GM12878 (cell line): ENCODE results near the gene DOK1. TPM values are rescaled to one million over a fixed set of nuclear protein-coding genes. Genes with fewer than 3 reads are reported as not detected.

Experiments used
- ATAC-seq: fragments of 200-7000 bp; cut with Tn5 transposase; 3 replicates; pipeline ENCODE4 v1.9.1; 2020; ENCODE audit warnings: mild to moderate bottlenecking, moderate library complexity
- BruUV-seq: library from RNA; stranded (reverse); fragments of 400-500 nt; replicated peaks from 2 replicates; lab custom pipeline; 2021; lab: Mats Ljungman, UMichigan
- CTCF ChIA-PET: fragments of 300-600 bp; sonication (Branson Sonifier 250); formaldehyde crosslinking; extraction: SDS; loops from one replicate; lab custom pipeline; 2021; ENCODE audit warnings: inconsistent platforms; lab: Yijun Ruan, JAX
- POLR2A ChIA-PET: fragments of 350-600 bp; formaldehyde crosslinking; extraction: SDS; loops from one replicate; lab custom pipeline; 2021; ENCODE audit warnings: inconsistent platforms; lab: Charles Lee
- RAD21 ChIA-PET: fragments of 300-600 bp; sonication (Branson Sonifier 250); formaldehyde crosslinking; loops from one replicate; lab custom pipeline; 2023; ENCODE audit warnings: antibody characterized with exemption; ENCODE audit not compliant: unreplicated experiment; lab: Charles Lee
- SMC1A ChIA-PET: fragments of 300-600 bp; sonication (Branson Sonifier 250); formaldehyde crosslinking; loops from one replicate; lab custom pipeline; 2023; ENCODE audit not compliant: unreplicated experiment, uncharacterized antibody; lab: Charles Lee
- DNase-seq: peaks from one replicate; pipeline ENCODE4 v3.0.0-alpha.2; 2011; ENCODE audit warnings: low read depth, low spot score
- FAIRE-seq: peaks from 3 replicates; lab custom pipeline; 2011; peaks lifted over from hg19 to GRCh38; lab: Jason Lieb, UNC
- H2AFZ ChIP-seq: 2 replicates; pipeline ENCODE4 v1.6.0; 2011; ENCODE audit warnings: low read depth, low read length, control low read depth; ENCODE audit not compliant: control insufficient read depth
- H3K27ac ChIP-seq: 2 replicates; pipeline ENCODE4 v1.5.1; 2011; ENCODE audit warnings: control low read depth; ENCODE audit not compliant: control insufficient read depth, insufficient read depth
- H3K27me3 ChIP-seq, 2 experiments: replicated peaks in 1 of 2; 2 replicates each; pipeline versions ENCODE4 v1.6.0 to v1.6.1; 2011; ENCODE audit warnings: low read length in 1 of 2; ENCODE audit not compliant: control insufficient read depth in 2 of 2, insufficient read depth in 2 of 2
- H3K36me3 ChIP-seq, 2 experiments: 2 replicates each; pipeline ENCODE4 v1.5.1; 2011; ENCODE audit warnings: low read length in 1 of 2; ENCODE audit not compliant: control insufficient read depth in 2 of 2, insufficient read depth in 2 of 2
- H3K4me1 ChIP-seq: 2 replicates; pipeline ENCODE4 v1.6.1; 2011; ENCODE audit warnings: mild to moderate bottlenecking, low read length, moderate library complexity, mixed read lengths; ENCODE audit not compliant: control insufficient read depth, insufficient read depth
- H3K4me2 ChIP-seq: 2 replicates; pipeline ENCODE4 v1.6.0; 2011; ENCODE audit warnings: control low read depth; ENCODE audit not compliant: control insufficient read depth, insufficient read depth
- H3K4me3 ChIP-seq: fragments of 200-600 bp; sonication (generic); 2 replicates; pipeline ENCODE4 v1.5.1; 2016
- H3K79me2 ChIP-seq: 2 replicates; pipeline ENCODE4 v1.6.0; 2011; ENCODE audit warnings: low read length; ENCODE audit not compliant: control insufficient read depth, insufficient read depth
- H3K9ac ChIP-seq: 2 replicates; pipeline ENCODE4 v1.8.0; 2011; ENCODE audit warnings: low read length, control low read depth, mixed read lengths; ENCODE audit not compliant: control insufficient read depth, insufficient read depth
- H3K9me3 ChIP-seq: replicated peaks from 3 replicates; pipeline ENCODE4 v1.5.1; 2011; ENCODE audit warnings: mild to moderate bottlenecking, low read length; ENCODE audit not compliant: control insufficient read depth, insufficient read depth
- H4K20me1 ChIP-seq: 2 replicates; pipeline ENCODE4 v1.6.0; 2011; ENCODE audit not compliant: control insufficient read depth, insufficient read depth
- CBFB ChIP-seq: IDR thresholded peaks from 2 replicates; pipeline ENCODE4 v1.6.1; 2016; ENCODE audit warnings: antibody characterized with exemption, low read depth
- CTCF ChIP-seq, 3 experiments: IDR thresholded peaks in 2 of 3; conservative IDR thresholded peaks in 1 of 3; 2 replicates each; pipeline ENCODE4 v1.5.1; 2011; ENCODE audit warnings: low read depth in 3 of 3, low read length in 3 of 3, mild to moderate bottlenecking in 3 of 3, control low read depth in 2 of 3, moderate library complexity in 2 of 3, inconsistent platforms in 1 of 3, mixed read lengths in 1 of 3; ENCODE audit not compliant: control insufficient read depth in 2 of 3, insufficient read depth in 1 of 3; ENCODE audit errors: extremely low read depth in 1 of 3
- EGR1 ChIP-seq, 2 experiments: IDR thresholded peaks; 1 replicate in 1 of 2; 2 replicates in 1 of 2; pipeline ENCODE4 v1.6.1; 2011 to 2012; ENCODE audit warnings: low read depth in 2 of 2, low read length in 2 of 2, borderline replicate concordance in 1 of 2, mild to moderate bottlenecking in 1 of 2, moderate library complexity in 1 of 2
- NR2C1 ChIP-seq: fragments of 450-650 bp; IDR thresholded peaks from 2 replicates; pipeline ENCODE4 v1.6.1; 2017; ENCODE audit warnings: antibody characterized with exemption, mild to moderate bottlenecking, moderate library complexity
- POLR2AphosphoS5 ChIP-seq: IDR thresholded peaks from 2 replicates; pipeline ENCODE4 v1.6.1; 2011; ENCODE audit warnings: mild to moderate bottlenecking, low read length, inconsistent platforms
- RAD21 ChIP-seq: IDR thresholded peaks from 2 replicates; pipeline ENCODE4 v1.6.1; 2011; ENCODE audit warnings: mild to moderate bottlenecking, low read depth, low read length, moderate library complexity; ENCODE audit not compliant: insufficient read depth
- RAD51 ChIP-seq: fragments of 450-650 bp; IDR thresholded peaks from 2 replicates; pipeline ENCODE4 v1.6.1; 2016; ENCODE audit warnings: moderate library complexity, mild to moderate bottlenecking, inconsistent platforms
- SMAD1 ChIP-seq: fragments of 450-650 bp; IDR thresholded peaks from 2 replicates; pipeline ENCODE4 v1.6.1; 2018; ENCODE audit warnings: mild to moderate bottlenecking, low read depth; ENCODE audit not compliant: partially characterized antibody
- SRF ChIP-seq, 2 experiments: IDR thresholded peaks; 2 replicates each; pipeline ENCODE4 v1.6.1; 2011; ENCODE audit warnings: low read depth in 2 of 2, low read length in 2 of 2, mild to moderate bottlenecking in 1 of 2, moderate library complexity in 1 of 2
- WRNIP1 ChIP-seq: IDR thresholded peaks from 2 replicates; pipeline ENCODE4 v1.6.1; 2011; ENCODE audit warnings: low read depth, low read length, improper control_type of control experiment, borderline replicate concordance
- ZBTB33 ChIP-seq: fragments of 450-650 bp; IDR thresholded peaks from 2 replicates; pipeline ENCODE4 v1.6.1; 2017; ENCODE audit warnings: mild to moderate bottlenecking
- WGBS: methylation state at CpG from one replicate; pipeline ENCODE4 v1.1.6; 2016; ENCODE audit warnings: low lambda C conversion rate; ENCODE audit not compliant: insufficient replicate concordance, insufficient coverage; ENCODE audit errors: missing lambda C conversion rate; 5-methylcytosine and 5-hydroxymethylcytosine counted together
- in situ Hi-C: fragments of 300-500 bp; cut with MboI; formaldehyde crosslinking; loops from 9 replicates; pipeline ENCODE4 v1.14.3; 2018; ENCODE audit warnings: mixed read lengths
- intact Hi-C: fragments of 100-400 bp; cut with micrococcal nuclease; formaldehyde crosslinking; loops from one replicate; pipeline ENCODE4 v1.14.2; 2022; ENCODE audit not compliant: unreplicated experiment
- polyA plus RNA-seq, 11 experiments: library from polyadenylated mRNA; depleted of rRNA in 4 of 11; unstranded in 6 of 11; stranded (reverse) in 5 of 11; fragments of >200 nt; fragmentation: Nextera tagmentation in 4 of 11; fragmentation: Illumina TruSeq in 1 of 11; extraction: Ambion mirVana in 4 of 11; extraction: Trizol in 1 of 11; gene quantifications; 1 replicate in 1 of 11; 2 replicates in 10 of 11; pipeline versions ENCODE4 v1.2.1 to v1.2.3, GENCODE V29; 2011 to 2016; ENCODE audit warnings: inconsistent platforms in 2 of 11, missing spikeins in 2 of 11, low read depth in 1 of 11
- total RNA-seq, 4 experiments: library from RNA; depleted of rRNA in 3 of 4; stranded (reverse); fragments of >200 nt in 3 of 4; fragmentation: Illumina TruSeq in 1 of 4; extraction: Trizol in 1 of 4; gene quantifications; 2 replicates each; pipeline versions ENCODE4 v1.2.1 to v1.2.3, GENCODE V29; 2013 to 2021
- TF ChIP-seq, protein P1 (sequence below): IDR thresholded peaks from 2 replicates; pipeline ENCODE4 v1.6.1; 2011; ENCODE audit warnings: borderline replicate concordance, low read depth, mild to moderate bottlenecking, moderate library complexity, mixed read lengths, low read length; ENCODE audit not compliant: insufficient read depth; ENCODE audit errors: extremely low read length

Gene DOK1
- total and polyA plus RNA-seq, 10 of the 15 experiments (the other 5 are each of a cell fraction or from before 2014, with no cell fraction given), result 1.4 to 104 (median 59.7) TPM

DNA sequence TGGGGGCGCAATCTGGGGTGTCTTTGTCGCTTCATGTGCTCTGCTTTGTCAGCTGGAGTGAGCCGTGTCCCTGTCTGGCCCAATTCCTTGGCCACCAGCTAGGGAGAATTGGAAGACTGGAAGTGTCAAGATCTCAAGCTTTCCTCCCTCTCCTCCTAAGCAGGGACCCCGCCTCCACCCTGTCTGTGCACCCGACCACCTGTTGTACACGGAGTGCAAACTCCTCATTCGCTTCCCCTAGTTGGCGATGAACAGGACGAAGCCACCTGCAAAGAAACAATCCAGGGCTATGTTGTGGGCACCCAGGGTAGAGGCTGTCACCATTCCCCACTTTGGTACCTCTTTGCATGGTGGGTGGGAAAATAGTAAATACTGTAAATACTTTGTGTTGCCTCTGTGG, 26.8 kb upstream of the DOK1 start (continued):
- TF ChIP-seq CBFB (no peak), SRF (IDR thresholded peaks at IDR 0.05; ENCODE audit: low read depth in 2 of 2, low read length in 2 of 2) (no peak)

DNA sequence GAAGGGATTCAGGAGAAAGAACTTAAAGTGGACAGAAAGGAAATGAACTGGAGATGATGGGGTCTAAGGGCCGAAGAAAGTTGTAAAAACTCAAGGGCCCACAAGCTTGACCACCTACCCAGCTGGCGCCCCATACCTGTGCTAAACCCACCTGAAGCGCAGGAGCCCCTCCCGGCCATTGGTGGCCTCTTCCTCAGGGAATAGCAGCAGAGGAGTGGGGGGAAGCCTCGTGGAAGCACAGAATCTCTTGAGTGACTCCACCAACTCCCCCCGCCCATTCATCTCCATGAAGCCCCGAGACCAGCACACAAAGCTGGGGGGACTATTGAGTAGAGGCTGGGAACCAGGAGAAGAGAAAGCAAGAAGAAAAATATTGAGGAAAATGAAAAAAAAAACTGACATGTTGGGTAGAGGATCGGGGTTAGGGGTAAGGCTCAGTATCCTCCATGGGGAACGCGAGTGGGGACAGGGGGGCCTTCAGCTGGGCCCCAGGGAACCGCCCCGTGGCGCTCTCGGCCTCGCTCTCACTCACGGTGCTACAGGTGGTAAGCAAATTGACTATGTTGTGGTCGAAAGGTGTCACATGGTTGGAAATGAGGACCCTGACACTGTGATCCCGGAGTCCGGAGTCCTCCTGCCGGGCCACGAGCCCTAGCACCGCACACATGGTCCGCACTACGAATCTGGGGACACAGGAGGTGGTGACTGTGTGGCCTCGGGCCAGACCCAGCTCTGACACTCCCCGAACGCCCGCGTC, 25.7 kb upstream of the DOK1 start:
- WGBS, result 3% methylated on average over 29 of the region's 29 CpGs
- ChIA-PET RAD21 (interaction anchor here (1.1 to 7.5 kb wide), 11 partner anchors 10 to 72 kb away, joined by 3 to 158 read pairs (median 14); partner anchors contain the start of genes CCDC142, LOXL3, PCGF1 and TTC31), CTCF (interaction anchor here (1.0 to 10.4 kb wide), 5 partner anchors 17 to 58 kb away, joined by 4 to 226 read pairs (median 96); partner anchors contain the start of genes CCDC142, PCGF1 and TTC31), SMC1A (interaction anchor here (1.3 to 9.9 kb wide), 5 partner anchors 10 to 90 kb away, joined by 3 to 208 read pairs (median 43); partner anchors contain the start of gene PCGF1), POLR2A (interaction anchor here (0.9 to 5.4 kb wide), 10 partner anchors 10 to 73 kb away, joined by 3 to 66 read pairs (median 12); partner anchors contain the start of genes CCDC142, INO80B, PCGF1 and TTC31)
- peaks cover 50% of the 10 kb centered on the region for H3K79me2 ChIP-seq
- peak overlapping the region; percentile 96 for H3K27ac ChIP-seq
- H3K27me3 ChIP-seq, result no peaks in the 10 kb centered on the region
- peak overlapping the region; percentile 88 for H3K4me2 ChIP-seq
- H3K4me3 ChIP-seq, result peak overlapping the region; percentile 84
- peak overlapping the region; percentile 84 for H2AFZ ChIP-seq
- H3K9ac ChIP-seq, result peak overlapping the region; percentile 98
- TF ChIP-seq RAD21 (0 out of 2 replicates have a peak, but pooled peaks have one; percentile 23), EGR1 (IDR thresholded peaks at IDR 0.05; ENCODE audit: borderline replicate concordance in 1 of 2, low read depth in 2 of 2, low read length in 2 of 2) (no peak), NR2C1 (no peak), ZBTB33 (no peak), CTCF (IDR thresholded peaks at IDR 0.05 in 2 of 3, conservative IDR thresholded peaks at IDR 0.05 in 1 of 3; ENCODE audit: control insufficient read depth in 2 of 3, extremely low read depth in 1 of 3, insufficient read depth in 1 of 3, low read depth in 3 of 3, low read length in 3 of 3) (peak in 2 of 3 experiments; percentile 21 to 25; a peak in 2 of 6 replicates), RAD51 (no peak), WRNIP1 (no peak), POLR2AphosphoS5 (0 out of 2 replicates have a peak, but pooled peaks have one; percentile 3), CBFB (no peak), SMAD1 (no peak)
- TF ChIP-seq, protein P1, sequence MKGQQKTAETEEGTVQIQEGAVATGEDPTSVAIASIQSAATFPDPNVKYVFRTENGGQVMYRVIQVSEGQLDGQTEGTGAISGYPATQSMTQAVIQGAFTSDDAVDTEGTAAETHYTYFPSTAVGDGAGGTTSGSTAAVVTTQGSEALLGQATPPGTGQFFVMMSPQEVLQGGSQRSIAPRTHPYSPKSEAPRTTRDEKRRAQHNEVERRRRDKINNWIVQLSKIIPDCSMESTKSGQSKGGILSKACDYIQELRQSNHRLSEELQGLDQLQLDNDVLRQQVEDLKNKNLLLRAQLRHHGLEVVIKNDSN, result peak; percentile 34
- peaks cover 13 to 39% of the 10 kb centered on the region in 2 experiments for H3K36me3 ChIP-seq
- in situ Hi-C loops, result no loop called here
- H3K9me3 ChIP-seq, result no peaks in the 10 kb centered on the region
- no TSS peak for BruUV-seq
- no peaks in the 10 kb centered on the region for H4K20me1 ChIP-seq
- DNase-seq (no peak), ATAC-seq (peak; percentile 5), FAIRE-seq (no peak)
- intact Hi-C loops, result loop anchor here (1.0 kb wide), 4 partner anchors 21 to 74 kb away; partner anchors contain the start of genes PCGF1 and WBP1
- H3K4me1 ChIP-seq, result peaks cover 33% of the 10 kb centered on the region
